ENCODE data around the gene SAP30. TPM values are rescaled to one million over a fixed set of nuclear protein-coding genes. Genes with fewer than 3 reads are reported as not detected.

SAP30 gene
- total RNA-seq, 1 donor from 2014 or later: 22.2 TPM

GRCh38 chr4:173391701-173392100, 20.9 kb downstream of the SAP30 start:
- Mint-ChIP-seq H3K4me3 (ENCODE audit: unreplicated experiment) (no peak overlapping the region), H3K9me3 (ENCODE audit: unreplicated experiment) (no peaks in the 10 kb centered on the region), H3K27ac (ENCODE audit: unreplicated experiment) (no peak overlapping the region), H3K36me3 (ENCODE audit: low read depth, unreplicated experiment) (peaks cover 4% of the 10 kb centered on the region), H3K27me3 (ENCODE audit: unreplicated experiment) (no peaks in the 10 kb centered on the region), H3K4me1 (ENCODE audit: unreplicated experiment) (no peaks in the 10 kb centered on the region)
- no peak for TF ChIP-seq CTCF (IDR thresholded peaks at IDR 0.05; ENCODE audit: unreplicated experiment)
- no peak for DNase-seq (ENCODE audit: low spot score)

GRCh38 chr4:173397604-173398003, 26.9 kb downstream of the SAP30 start:
- Mint-ChIP-seq H3K9me3 (ENCODE audit: unreplicated experiment) (no peaks in the 10 kb centered on the region), H3K4me1 (ENCODE audit: unreplicated experiment) (no peaks in the 10 kb centered on the region), H3K36me3 (ENCODE audit: low read depth, unreplicated experiment) (peaks cover under 1% of the 10 kb centered on the region), H3K4me3 (ENCODE audit: unreplicated experiment) (no peak overlapping the region), H3K27ac (ENCODE audit: unreplicated experiment) (no peak overlapping the region), H3K27me3 (ENCODE audit: unreplicated experiment) (no peaks in the 10 kb centered on the region)
- no peak for TF ChIP-seq CTCF (IDR thresholded peaks at IDR 0.05; ENCODE audit: unreplicated experiment)
- no peak for DNase-seq (ENCODE audit: low spot score)

- no peaks in the 10 kb centered on the region for H3K4me1 Mint-ChIP-seq (ENCODE audit: unreplicated experiment)
- no peak for DNase-seq (ENCODE audit: low spot score)
- no peak for TF ChIP-seq CTCF (IDR thresholded peaks at IDR 0.05; ENCODE audit: unreplicated experiment)
- no peak overlapping the region for H3K4me3 Mint-ChIP-seq (ENCODE audit: unreplicated experiment)
- H3K27ac Mint-ChIP-seq (ENCODE audit: unreplicated experiment): no peak overlapping the region
- H3K27me3 Mint-ChIP-seq (ENCODE audit: unreplicated experiment): no peaks in the 10 kb centered on the region
- H3K9me3 Mint-ChIP-seq (ENCODE audit: unreplicated experiment): no peaks in the 10 kb centered on the region
- no peaks in the 10 kb centered on the region for H3K36me3 Mint-ChIP-seq (ENCODE audit: low read depth, unreplicated experiment)
Observed at GRCh38 chr4:173398220-173398619, 27.5 kb downstream of the SAP30 start.

GRCh38 chr4:173398779-173399415, 28.1 kb downstream of the SAP30 start, which contains the start of gene SCRG1:
Gene SCRG1, minus strand, starts transcription at chr4:173399116. Its CDS starts 7,702 bp downstream, at chr4:173391414.
- no peaks in the 10 kb centered on the region for H3K9me3 Mint-ChIP-seq (ENCODE audit: unreplicated experiment)
- no peak within 1 kb of the TSS for H3K27ac Mint-ChIP-seq (ENCODE audit: unreplicated experiment)
- no peak for TF ChIP-seq CTCF (IDR thresholded peaks at IDR 0.05; ENCODE audit: unreplicated experiment)
- no peak within 1 kb of the TSS for H3K4me3 Mint-ChIP-seq (ENCODE audit: unreplicated experiment)
- no peaks in the 10 kb centered on the region for H3K27me3 Mint-ChIP-seq (ENCODE audit: unreplicated experiment)
- no peaks in the 10 kb centered on the region for H3K36me3 Mint-ChIP-seq (ENCODE audit: low read depth, unreplicated experiment)
- no peaks in the 10 kb centered on the region for H3K4me1 Mint-ChIP-seq (ENCODE audit: unreplicated experiment)
- no peak for DNase-seq (ENCODE audit: low spot score)

- Mint-ChIP-seq H3K9me3 (ENCODE audit: unreplicated experiment) (no peaks in the 10 kb centered on the region), H3K36me3 (ENCODE audit: low read depth, unreplicated experiment) (no peaks in the 10 kb centered on the region), H3K4me1 (ENCODE audit: unreplicated experiment) (no peaks in the 10 kb centered on the region), H3K4me3 (ENCODE audit: unreplicated experiment) (no peak overlapping the region), H3K27ac (ENCODE audit: unreplicated experiment) (no peak overlapping the region), H3K27me3 (ENCODE audit: unreplicated experiment) (no peaks in the 10 kb centered on the region)
- DNase-seq (ENCODE audit: low spot score): no peak
- TF ChIP-seq CTCF (IDR thresholded peaks at IDR 0.05; ENCODE audit: unreplicated experiment): no peak
Observed at GRCh38 chr4:173401063-173401462, 30.3 kb downstream of the SAP30 start.
